HEK293 (cell line): ENCODE data around the gene CYP2A6.
A peak's percentile ranks its signal among the peaks of the same experiment; 100 is the strongest.

Experiments used
- AEBP2 ChIP-seq: fragments of 450-650 bp; formaldehyde crosslinking; IDR thresholded peaks from 2 replicates; pipeline ENCODE4 v1.5.1; 2016; ENCODE audit warnings: missing biosample characterization, missing genetic modification characterization, borderline replicate concordance
- GLIS1 ChIP-seq: fragments of 450-650 bp; formaldehyde crosslinking; IDR thresholded peaks from 2 replicates; pipeline ENCODE4 v1.5.1; 2016; ENCODE audit warnings: missing biosample characterization, missing genetic modification characterization
- HOXD13 ChIP-seq: sonication (generic); formaldehyde crosslinking; IDR thresholded peaks from 2 replicates; pipeline ENCODE4 v1.8.0; 2022; ENCODE audit warnings: missing genetic modification reagents, borderline replicate concordance
- PATZ1 ChIP-seq: fragments of 450-650 bp; formaldehyde crosslinking; IDR thresholded peaks from 2 replicates; pipeline ENCODE4 v1.5.1; 2016; ENCODE audit warnings: missing biosample characterization, missing genetic modification characterization
- TSHZ1 ChIP-seq: fragments of 450-650 bp; formaldehyde crosslinking; IDR thresholded peaks from 2 replicates; pipeline ENCODE4 v1.5.1; 2016; ENCODE audit warnings: missing biosample characterization, missing genetic modification characterization, borderline replicate concordance
- ZBTB10 ChIP-seq: fragments of 450-650 bp; formaldehyde crosslinking; IDR thresholded peaks from 2 replicates; pipeline ENCODE4 v1.5.1; 2016; ENCODE audit warnings: missing biosample characterization, missing genetic modification characterization
- ZIC2 ChIP-seq: fragments of 450-650 bp; formaldehyde crosslinking; IDR thresholded peaks from 2 replicates; pipeline ENCODE4 v1.5.1; 2016; ENCODE audit warnings: missing biosample characterization, missing genetic modification characterization
- ZNF10 ChIP-seq: fragments of 450-650 bp; formaldehyde crosslinking; IDR thresholded peaks from 2 replicates; pipeline ENCODE4 v1.5.1; 2017; ENCODE audit warnings: missing biosample characterization, missing genetic modification characterization
- ZNF121 ChIP-seq: fragments of 450-650 bp; formaldehyde crosslinking; IDR thresholded peaks from 2 replicates; pipeline ENCODE4 v1.5.1; 2016; ENCODE audit warnings: missing biosample characterization, missing genetic modification characterization
- ZNF138 ChIP-seq: fragments of 450-650 bp; formaldehyde crosslinking; IDR thresholded peaks from 2 replicates; pipeline ENCODE4 v1.5.1; 2016; ENCODE audit warnings: missing biosample characterization, missing genetic modification characterization, borderline replicate concordance
- ZNF174 ChIP-seq: fragments of 450-650 bp; formaldehyde crosslinking; IDR thresholded peaks from 2 replicates; pipeline ENCODE4 v1.5.0; 2017; ENCODE audit warnings: missing biosample characterization, mild to moderate bottlenecking, missing genetic modification characterization
- ZNF19 ChIP-seq: fragments of 450-650 bp; formaldehyde crosslinking; IDR thresholded peaks from 2 replicates; pipeline ENCODE4; 2016; ENCODE audit warnings: missing biosample characterization, missing genetic modification characterization, low read depth
- ZNF24 ChIP-seq: fragments of 450-650 bp; formaldehyde crosslinking; IDR thresholded peaks from 2 replicates; pipeline ENCODE4 v1.5.1; 2016; ENCODE audit warnings: missing biosample characterization, missing genetic modification characterization
- ZNF26 ChIP-seq: fragments of 450-650 bp; formaldehyde crosslinking; IDR thresholded peaks from 2 replicates; pipeline ENCODE4 v1.5.1; 2016; ENCODE audit warnings: missing biosample characterization, missing genetic modification characterization
- ZNF280D ChIP-seq: fragments of 450-650 bp; formaldehyde crosslinking; IDR thresholded peaks from 2 replicates; pipeline ENCODE4 v1.5.1; 2016; ENCODE audit warnings: missing biosample characterization, missing genetic modification characterization
- ZNF518A ChIP-seq: fragments of 450-650 bp; formaldehyde crosslinking; conservative IDR thresholded peaks from 2 replicates; pipeline ENCODE4 v1.5.1; 2016; ENCODE audit warnings: low read depth, missing biosample characterization, missing genetic modification characterization
- ZNF791 ChIP-seq: fragments of 450-650 bp; formaldehyde crosslinking; IDR thresholded peaks from 2 replicates; pipeline ENCODE4 v1.5.1; 2016; ENCODE audit warnings: missing biosample characterization, missing genetic modification characterization
- ZSCAN30 ChIP-seq: fragments of 450-650 bp; IDR thresholded peaks from 2 replicates; pipeline ENCODE4 v1.5.1; 2018; ENCODE audit warnings: missing biosample characterization, mild to moderate bottlenecking, missing genetic modification characterization, moderate library complexity

Gene CYP2A6

GRCh38 chr19:40806423-40807146 is 43.7 kb downstream of the CYP2A6 start (continued):
- TF ChIP-seq AEBP2 (tag by site-specific recombination) (no peak), ZNF26 (tag by site-specific recombination) (no peak), ZNF791 (tag by site-specific recombination) (no peak), TSHZ1 (tag by site-specific recombination) (peak; percentile 76; the same call in 1 of the 2 replicates), ZIC2 (tag by site-specific recombination) (peak; percentile 66), GLIS1 (tag by site-specific recombination) (peak; percentile 93), ZNF121 (tag by site-specific recombination) (no peak), ZNF10 (tag by site-specific recombination) (no peak), ZNF518A (no peak; the same call in 1 of the 2 replicates), HOXD13 (CRISPR knock-in tag) (no peak), ZBTB10 (no peak), ZNF138 (tag by site-specific recombination) (no peak), ZNF280D (tag by site-specific recombination) (no peak), ZSCAN30 (tag by site-specific recombination) (peak; percentile 96), ZNF19 (tag by site-specific recombination) (no peak), PATZ1 (tag by site-specific recombination) (peak; percentile 85), ZNF174 (no peak), ZNF24 (0 out of 2 replicates have a peak, but pooled peaks have one; percentile 45)
